HG03108 (cell line): ENCODE data around the gene CRABP2.
A peak's percentile ranks its signal among the peaks of the same experiment; 100 is the strongest.

Source experiments
- ATAC-seq: cut with Tn5 transposase; IDR thresholded peaks from one replicate; pipeline ENCODE4 v1.9.1; 2021; ENCODE audit warnings: moderate library complexity; ENCODE audit not compliant: unreplicated experiment

CRABP2 gene

DNA sequence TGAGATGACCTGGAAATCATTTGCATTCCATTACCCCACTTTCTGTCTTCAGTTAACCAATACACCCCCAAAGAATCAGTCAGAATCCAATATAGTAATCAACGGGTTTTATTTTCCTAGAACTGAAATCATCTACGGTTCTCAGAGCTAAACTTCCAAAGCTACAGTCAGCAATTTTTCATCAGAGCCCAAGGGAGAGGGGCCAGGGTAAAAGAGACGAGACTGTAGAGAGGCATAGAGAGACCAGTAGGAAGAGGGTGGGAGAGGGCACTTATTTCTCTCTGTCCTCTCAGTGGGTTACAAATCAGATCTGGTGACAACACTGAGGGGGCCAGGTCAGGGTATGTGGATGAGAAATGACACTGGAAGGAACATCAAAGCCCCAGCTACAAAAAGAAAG, 36.6 kb upstream of the CRABP2 start:
- ATAC-seq, result no peak

DNA sequence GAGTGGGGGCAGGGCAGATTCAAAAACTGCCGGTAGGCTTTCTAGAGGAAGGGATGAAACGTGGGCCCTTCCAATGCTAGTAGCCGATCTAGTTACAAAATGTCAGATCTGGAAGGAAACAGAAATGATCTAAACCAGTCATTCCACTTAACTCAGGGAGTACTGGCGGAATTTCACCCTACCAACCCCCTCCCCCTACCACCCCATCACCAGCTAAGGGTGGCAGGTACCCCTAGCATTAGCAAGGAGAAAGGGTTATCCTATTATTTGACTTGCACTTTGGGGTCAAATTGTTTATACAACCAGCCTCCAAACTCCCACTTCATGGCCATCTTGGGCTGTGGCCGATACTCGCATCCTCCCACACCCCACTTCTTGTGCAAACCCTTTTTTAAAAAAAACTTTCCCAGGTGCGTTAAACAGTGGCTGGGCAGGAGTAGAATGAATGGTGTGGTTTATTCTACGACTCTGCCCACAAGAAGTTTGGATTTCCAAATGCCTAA, 36.1 kb upstream of the CRABP2 start:
- peak; percentile 1 for ATAC-seq

DNA sequence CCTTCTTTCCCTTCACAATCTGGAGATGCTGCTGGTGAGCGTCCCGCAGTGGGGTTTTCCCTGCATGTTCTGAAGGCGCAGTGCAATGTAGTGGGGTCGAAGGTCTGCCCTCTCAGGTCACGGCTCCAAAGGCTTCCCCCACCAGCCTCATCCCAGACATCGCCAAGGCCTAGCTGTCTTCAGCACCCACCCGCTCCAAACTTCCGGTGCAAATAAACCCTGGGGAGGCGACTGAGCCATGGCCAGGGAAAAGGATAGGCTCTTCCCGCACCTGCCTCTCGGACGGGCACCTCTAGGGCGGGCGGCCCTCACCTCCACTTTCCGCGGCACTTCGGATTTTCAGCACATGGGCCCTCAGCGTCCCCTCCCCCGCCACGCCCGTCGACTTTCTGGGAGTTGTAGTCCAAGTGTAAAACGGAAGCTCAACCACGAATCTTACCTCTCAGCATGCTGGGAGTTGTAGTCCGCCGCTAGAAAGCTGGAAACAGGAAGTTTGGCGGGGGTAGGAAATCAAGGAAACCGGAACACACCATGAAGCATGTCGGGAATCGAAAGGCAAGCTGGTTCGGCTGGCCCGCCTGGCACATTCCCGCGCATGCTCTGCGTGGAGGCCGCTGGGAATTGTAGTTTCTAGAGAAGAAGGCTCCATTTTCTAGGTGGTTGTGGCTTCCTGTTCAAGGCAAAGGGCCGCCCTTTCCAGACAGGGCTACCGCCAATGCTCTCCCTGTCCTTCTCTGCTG, 35.5 kb upstream of the CRABP2 start, which contains the start of gene MRPL24:
Gene MRPL24 (minus strand): TSS at position 348 of the 740 bp plus-strand sequence. CDS start 2,384 bp downstream, outside the sequence.
- peak; percentile 82 for ATAC-seq

DNA sequence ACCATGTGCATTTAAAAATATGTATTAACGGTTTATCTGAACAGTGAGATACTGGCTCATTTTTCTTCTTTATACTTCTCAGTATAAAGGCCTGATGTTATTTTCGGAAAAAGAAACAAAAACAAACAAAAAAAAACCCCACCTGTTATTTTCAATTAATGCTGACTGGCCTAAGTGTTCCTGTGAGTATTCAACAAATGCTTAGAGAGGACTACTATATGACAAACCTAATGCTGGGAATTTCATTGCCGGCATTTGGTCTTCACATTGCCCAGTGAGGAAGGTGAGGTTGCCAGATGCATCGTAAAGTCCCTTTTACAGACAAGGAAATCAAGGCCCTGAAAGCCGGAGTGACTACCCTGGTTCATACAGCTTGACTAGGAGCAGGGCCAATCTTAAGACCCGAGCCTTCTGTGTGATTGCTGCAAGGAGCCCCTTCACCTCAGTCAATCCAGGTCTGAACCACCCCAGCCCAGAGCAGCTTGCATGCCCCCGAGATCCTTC, 34.9 kb upstream of the CRABP2 start:
- no peak for ATAC-seq

DNA sequence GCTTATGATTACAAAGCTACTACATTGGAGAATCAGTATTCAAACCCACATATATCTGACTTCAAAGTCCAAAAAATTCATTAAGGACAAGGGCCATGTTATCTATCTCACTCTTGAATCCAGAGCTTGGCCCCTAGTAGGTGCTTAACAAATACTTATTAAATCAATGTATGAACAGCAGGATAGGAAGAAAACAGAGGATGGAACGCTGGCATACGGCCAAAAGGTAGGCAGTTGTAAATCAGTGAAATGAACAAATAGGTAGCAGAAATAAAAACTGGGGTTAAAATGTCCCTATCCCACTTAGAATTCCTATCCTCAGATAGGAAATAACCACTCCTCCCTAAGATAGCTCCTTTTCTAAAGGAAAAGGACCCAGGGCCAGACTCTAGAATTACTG, 33.5 kb upstream of the CRABP2 start:
- ATAC-seq, result no peak

DNA sequence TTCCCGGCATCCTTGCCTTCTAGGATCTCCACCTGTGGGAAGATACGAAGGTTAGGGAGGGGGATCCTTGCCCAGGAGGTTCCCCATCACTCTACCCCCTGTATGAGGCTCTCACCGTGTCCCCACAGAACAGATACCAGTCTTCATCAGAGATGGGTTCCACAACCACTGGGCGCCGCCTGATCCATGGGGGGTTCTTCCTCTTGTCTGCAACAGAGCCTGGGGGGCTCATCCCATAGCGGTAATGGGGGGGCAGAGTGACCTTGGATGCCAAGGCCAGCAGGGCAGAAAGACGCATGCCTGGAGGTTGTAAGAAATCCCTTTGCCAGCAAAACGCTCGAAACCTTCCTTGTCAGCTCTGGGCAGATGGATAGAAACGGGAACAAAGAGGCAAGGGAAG, 33.0 kb upstream of the CRABP2 start:
- ATAC-seq, result no peak

DNA sequence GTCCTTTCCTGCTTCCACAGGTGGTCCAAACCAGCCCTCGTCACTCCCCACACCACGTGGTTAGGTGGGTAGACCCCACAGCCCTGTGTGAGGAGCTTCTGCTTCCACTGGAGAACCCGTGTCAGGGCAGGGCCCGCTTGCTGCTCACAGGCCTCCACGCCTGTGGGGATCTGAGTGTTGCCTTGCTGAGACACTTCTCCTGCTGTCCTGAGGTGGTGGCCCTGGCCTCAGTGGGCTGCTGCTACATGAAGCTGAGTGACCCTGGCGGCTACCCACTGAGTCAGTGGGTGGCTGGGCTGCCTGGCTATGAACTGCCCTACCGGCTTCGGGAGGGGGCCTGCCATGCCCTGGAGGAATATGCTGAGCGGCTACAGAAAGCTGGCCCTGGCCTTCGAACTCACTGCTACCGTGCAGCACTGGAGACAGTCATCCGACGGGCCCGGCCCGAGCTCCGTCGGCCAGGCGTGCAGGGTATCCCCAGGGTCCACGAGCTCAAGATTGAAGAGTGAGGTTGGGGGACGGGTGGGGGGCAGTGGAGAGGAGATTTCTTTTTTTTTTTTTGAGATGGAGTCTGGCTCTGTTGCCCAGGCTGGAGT, 28.7 kb upstream of the CRABP2 start:
- no peak for ATAC-seq

DNA sequence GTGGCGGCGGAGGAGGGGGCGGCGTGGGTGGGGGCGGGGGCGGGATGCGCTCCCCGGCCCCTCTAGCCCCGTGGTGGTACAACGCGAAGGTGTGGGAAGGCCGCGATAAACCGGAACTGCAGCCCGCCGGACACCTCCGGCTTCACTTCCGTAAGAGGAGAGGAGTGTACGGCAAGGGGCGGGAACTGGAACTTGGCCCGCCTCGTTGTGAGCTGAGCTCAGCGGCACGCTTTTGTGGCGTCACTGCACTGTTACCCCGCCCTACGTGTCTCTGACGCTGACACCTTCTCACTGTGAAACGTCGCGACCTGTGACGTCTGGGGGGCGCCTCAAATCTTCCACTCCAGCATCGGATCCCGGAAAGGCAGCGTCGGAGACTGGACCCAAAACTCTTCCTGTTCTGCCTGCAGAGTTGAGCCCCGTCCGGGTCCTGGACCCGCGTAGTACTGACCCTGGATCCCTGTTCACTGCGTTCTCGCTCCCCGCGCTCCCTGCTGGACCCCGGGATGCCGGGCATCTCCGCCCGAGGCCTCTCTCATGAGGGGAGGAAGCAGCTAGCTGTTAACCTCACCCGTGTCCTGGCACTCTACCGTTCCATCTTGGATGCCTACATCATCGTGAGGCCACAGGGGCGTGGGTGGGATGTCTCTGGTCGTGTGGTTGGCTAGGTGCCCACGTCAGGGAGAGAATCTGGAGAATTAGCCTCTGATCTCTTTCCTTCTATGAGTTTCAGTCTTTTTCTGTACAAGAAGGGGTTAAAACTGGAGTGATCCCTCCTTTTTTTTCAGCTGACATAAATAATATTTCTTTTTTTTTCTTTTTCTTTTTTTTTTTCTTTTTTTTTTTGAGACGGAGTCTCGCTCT, 23.4 kb upstream of the CRABP2 start, which contains the start of gene ISG20L2:
Gene ISG20L2 (minus strand): TSS at position 168 of the 864 bp plus-strand sequence. CDS start 1,114 bp downstream, outside the sequence.
- peak; percentile 86 for ATAC-seq

DNA sequence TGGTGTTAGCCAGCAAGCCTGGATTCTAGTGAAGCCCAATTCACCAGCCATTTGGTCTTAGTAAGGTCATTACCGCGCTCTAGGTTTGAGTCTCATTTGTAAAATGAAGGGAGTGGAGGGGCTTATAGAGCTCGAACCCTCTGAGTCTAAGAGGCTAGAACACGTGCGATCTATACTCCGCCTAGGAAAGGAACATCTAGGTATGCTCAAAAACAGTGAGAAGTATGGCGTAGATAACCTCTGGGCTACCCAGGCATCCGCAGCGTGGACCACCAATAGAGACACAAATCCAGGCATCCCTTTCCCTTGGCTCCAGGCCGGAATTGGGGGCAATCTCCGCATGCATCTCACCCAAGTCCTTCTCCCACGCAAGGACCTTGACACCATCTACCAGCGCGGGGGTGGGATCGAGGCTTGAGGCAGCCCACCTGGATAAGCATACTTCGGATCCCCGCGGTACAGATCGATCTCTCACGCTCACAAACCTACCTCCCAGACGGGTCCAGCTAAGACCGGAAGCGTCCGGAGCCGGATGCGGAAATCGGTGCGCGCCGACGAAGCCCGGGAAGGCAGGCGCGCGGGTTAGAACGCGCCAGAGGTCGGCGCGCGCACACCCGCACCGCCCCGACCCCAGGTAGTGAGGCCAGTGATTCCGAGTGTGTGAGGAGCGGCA, 22.7 kb upstream of the CRABP2 start, which contains the start of gene METTL25B:
Gene METTL25B (plus strand): TSS at position 544 of the 673 bp plus-strand sequence. CDS start 636 bp downstream, outside the sequence.
- peak; percentile 57 for ATAC-seq

DNA sequence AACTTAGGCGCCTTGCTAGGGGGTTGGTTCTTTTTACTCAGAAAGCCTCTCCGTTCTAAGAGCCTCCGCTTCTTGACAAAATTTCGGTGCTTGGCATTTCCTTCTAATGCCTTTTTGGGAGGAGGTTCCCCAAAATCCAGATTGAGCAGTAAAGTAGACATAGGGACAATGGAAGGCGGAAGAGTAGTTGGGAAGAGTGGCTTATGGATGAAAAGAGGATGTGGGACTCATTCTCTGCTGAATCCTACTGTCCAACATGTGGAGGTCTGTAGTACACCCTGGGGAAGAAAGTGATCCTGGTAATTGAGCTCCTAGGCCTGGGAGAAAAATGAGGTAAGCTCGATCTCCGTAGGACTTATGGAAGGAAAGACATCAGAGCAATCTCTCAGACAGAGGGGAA, 22.1 kb upstream of the CRABP2 start:
- ATAC-seq, result no peak

DNA sequence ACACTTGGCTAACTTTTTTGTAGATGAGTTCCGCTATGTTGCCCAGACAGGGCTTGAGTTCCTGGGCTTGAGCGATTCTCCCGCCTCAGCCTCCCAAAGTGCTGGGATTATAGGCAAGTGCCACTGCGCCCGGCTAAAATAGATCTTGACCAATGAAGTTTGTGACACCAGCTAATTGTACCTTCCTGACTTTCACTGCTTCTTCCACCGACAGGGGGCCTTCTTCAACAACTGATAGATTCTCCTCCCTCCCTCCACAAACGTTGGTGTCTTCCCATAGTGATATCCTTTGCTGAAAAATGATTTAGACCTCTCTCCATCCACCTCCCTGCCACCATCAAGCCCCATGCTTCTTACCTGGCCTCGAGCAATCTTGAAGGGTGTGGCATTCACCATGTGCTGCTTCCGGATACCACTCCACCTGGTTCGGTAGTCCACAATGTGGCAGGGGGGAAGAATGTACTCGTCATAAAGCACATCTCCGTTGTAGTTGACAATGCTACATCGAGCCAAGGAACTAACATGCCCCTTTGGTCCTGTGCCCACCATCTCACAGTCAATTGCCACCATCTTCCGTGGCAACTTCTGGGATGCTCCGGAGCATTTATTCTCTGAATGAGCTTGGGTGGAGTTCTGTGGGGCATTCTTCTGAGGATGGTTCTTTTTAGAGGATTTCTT, 21.3 kb upstream of the CRABP2 start:
- no peak for ATAC-seq

DNA sequence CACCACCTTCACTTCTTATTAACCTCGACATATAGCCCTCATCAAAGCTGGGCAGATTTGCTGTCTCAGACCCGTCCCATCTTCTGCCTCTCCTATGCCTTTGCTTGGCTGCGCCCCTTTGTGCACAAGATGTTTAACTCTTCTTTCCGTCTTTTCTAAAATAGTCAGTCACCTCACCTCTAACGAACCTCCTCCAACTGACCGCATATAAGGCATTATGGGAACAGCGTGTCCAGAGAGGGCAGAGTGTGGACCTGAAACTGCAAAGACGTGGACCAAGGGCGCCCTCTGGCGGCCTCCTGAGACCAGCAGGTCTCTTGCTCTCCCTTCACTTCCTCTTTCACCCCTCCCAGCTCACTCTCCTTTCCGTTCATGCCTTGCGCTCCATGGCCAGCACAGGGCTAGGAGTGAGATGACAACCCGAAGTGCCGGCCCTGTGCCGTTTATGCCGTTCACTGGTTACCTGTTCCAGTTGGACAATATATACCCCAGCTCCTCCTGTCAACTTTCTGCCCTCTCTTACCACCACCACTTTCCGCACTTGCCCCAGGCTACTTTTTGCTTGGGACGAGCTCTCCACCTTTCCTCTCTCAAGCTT, 20.4 kb upstream of the CRABP2 start:
- ATAC-seq, result peak; percentile 35

DNA sequence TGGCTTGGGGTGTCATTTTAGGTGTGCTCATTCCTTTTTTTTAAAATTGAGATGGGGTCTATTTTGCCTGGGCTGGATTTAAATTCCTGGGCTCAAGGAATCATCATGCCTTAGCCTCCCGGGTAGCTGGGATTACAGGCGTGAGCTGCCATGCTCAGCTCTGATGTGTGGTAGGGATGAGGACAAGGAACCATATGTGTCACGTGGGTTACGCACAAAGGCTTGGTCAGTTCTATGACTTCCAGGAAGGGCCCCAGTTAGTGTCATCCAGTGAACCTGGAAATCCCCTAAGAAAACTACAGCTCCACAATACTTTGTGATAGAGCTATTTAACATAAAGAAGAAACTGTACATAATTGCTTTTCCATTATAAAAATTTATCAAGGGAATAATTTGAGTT, 16.2 kb upstream of the CRABP2 start:
- ATAC-seq, result no peak

DNA sequence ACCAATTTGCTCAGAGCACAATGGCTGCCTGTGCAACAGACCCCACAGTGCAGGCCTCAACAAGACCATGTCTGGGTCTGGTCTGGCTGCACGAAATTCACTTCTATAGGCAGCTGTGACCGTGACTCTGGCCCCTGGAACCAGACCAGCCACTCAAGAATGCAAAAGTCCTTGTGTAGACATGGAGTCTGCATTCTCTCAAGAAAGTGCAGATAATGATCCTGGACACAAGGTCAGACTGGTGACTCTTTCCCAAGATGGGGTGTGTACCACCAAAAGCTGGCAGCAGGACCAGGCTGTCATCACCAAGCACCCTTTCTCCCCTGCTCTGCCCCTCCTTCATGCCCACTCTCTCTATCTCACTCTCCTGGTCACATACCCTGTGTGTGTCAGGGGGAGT, 15.7 kb upstream of the CRABP2 start:
- ATAC-seq, result no peak

DNA sequence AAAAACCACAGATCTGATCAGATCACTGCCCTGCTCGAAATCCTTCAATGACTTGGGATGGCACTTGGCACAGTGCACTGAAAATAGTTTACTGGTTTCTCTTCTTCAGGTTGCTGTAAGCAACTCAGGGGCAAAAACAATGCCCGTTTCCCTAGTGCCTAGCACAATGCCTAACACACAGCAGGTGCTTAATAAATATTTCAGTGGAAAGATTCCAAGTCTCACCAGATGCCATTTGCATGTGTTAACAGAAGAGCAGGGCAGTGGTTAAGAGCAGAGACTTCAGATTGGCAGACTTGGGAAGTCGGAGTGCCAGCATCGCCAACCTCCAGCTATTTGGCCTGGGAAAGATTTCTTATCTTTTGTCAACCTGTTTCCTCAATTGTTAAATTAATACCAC, 12.0 kb upstream of the CRABP2 start:
- ATAC-seq, result no peak

DNA sequence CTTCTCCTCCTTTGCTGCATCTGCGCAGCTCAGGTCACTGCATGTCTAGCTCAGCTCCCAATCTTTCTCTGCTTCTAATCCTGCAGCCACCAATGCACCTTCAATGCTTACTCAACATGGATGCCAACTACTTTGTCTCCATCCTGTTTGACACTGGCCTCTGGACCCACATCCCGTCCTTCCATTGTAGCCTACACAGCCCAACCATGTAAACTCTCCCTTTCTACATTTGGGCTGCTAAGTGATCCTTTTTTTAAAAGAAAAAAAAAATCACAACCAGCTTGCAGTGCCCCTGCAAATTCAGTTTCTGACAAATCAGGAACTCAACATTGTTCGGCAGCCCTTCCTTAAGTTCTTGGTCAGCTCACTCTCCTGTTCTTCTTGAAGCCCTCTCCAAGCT, 9.4 kb upstream of the CRABP2 start:
- no peak for ATAC-seq

DNA sequence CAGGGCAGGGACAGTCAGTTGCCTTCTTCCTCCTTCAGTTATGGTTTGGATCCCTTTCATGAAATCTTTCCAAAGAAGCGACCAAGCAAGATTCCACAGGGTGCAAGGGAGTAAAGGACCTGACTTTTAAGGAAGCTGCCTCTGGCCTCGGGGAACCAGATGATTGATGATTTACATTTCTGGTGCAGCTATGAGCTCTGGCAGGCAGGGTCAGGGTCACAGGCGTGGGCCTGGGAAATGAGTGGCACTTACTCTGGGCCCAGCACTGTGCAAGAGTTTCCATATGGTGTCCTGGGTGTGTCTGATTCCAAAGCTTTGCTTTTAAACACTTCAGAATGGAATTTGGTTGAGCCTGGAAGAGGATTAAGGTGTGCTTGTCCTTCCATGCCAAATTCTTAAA, 7.2 kb upstream of the CRABP2 start:
- no peak for ATAC-seq

DNA sequence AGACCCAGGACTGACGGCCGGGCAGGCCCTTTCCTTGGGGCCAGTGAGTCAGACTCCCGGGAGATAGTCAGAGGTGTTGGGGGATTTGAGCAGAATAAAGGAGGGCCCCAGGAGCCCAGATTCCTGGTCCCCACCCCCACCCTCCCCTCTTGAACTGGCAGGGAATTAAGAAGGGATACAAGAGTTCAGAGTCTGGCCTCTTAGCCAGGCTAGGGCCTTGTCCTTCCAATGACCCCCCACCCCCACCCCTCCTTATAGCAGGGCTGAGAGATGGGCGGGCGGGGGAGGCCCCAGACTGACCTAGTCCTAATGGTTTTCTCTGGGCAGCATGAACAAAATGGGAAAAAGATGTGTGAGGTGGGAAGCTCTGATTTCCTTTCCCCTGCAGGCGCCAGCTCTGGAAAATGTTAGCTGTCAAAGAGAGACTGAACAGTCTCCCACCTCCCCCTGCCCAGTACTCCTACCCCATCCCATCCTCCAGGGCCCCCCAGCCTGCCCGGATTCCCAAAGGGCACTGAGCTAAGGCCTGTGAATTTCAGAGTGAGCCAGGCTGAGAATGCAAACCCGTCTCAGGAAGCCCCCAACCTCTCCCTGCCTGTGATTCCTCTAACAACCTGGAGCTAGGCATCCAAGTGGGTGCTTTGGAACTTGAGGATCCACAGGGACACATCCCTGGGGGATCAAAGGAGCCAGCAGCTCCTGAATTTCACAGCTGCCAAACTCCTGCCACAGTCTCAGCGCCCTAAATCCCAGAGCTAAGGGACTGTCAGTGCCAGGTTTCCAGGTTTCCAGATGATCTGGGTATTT, 5.8 kb upstream of the CRABP2 start:
- ATAC-seq, result no peak
